A549 treated with Mapracorat at 1 μM for 4 hours (cell line): ENCODE data around the gene MAMDC4. TPM values are rescaled to one million over a fixed set of nuclear protein-coding genes. Genes with fewer than 3 reads are reported as not detected.

Experiments
- total RNA-seq: library from RNA; stranded (reverse); fragments of 200-300 nt; extraction: Qiagen RNA extraction; gene quantifications from 5 replicates; pipeline ENCODE4 v1.2.3, GENCODE V29; 2022

Gene MAMDC4
- total RNA-seq, result 1.6 to 5.3 TPM (median 3.7 TPM) in 5 replicates

GRCh38 chr9:136851941-136852663, at the start of gene MAMDC4:
TSS of gene MAMDC4 (plus strand) at chr9:136852346. CDS start at chr9:136852417, 71 bp downstream.

GRCh38 chr9:136807281-136808074, 44.7 kb upstream of the MAMDC4 start, which contains the start of gene RABL6:
TSS of gene RABL6 (plus strand) at chr9:136807948. CDS start at chr9:136808197, 249 bp downstream.

GRCh38 chr9:136842380-136842948, 9.7 kb upstream of the MAMDC4 start, which contains the start of gene AJM1:
TSS of gene AJM1 (plus strand) at chr9:136842478. CDS start at chr9:136844415, 1,937 bp downstream.

DNA sequence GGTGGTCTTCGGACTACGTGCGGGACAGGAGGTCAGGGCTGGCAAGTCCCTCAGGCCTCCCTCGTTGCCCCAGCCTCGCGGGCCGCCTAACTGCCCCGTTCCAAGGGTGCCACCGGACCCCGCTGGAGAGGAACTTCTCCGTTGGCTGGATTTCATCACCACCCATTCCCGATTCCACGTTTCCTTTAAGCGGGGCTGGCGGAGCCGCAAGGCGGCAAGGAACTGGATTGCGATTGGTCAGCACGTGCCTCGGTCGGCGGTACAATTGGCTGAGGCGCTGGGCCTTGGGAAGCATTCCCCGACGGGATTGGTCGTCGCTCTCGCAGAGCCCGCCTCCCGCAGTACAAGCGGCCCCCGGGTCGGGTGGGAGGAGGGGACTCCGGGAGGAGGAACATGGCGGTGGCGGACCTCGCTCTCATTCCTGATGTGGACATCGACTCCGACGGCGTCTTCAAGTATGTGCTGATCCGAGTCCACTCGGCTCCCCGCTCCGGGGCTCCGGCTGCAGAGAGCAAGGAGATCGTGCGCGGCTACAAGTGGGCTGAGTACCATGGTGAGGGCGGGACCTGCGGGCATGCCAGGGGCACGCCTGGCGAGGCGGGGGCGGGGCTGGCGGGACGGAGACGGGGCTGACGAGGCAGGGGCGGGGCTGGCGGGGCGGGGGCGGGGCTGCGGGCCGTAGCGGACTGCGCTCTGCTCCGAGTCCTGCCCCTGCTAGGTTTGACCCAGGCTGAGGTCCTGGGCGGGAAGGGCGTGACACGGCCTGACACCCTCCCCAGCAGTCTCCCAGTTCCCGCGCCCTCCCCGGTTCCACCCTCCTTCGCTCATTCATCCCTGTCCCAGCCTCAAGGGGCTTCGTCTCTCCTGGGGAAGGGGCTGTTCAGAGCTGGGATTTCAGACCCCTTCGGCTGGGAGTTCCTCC, 2.8 kb upstream of the MAMDC4 start, which contains the start of gene PHPT1:
TSS of gene PHPT1 (plus strand) at position 372 of the 922 bp plus-strand sequence. CDS start at position 394, 22 bp downstream.

DNA sequence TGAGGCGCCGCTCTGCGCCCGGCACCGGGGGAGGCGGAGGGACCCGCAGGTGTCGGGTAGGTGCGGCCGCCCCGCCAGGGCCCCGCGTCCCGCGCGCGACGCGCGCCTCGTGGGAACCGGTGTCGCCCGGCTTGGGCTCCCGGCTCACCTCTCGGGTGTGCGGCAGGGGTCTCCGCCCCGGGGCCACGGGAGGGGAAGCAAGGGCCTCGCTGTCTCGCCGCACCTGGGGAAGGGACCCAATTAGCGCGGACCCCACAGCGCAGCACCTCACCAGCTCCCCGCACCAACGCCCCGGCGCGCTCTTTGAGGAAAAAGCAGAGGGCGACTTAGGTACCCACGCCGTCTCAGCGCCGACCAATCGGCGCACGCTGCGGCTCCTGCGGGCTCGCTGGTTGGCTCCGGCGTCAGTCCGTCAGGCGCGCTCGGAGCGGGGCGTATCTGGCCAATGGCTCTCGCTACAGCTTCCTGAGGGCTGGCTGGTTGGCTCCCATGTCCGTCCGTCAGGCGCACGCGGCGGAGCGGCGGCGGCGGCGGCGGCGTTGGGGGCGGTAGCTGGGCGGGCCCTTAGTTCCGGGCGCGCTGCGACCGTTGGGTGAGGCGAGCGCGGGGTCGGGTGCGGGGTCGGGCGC, 33.9 kb downstream of the MAMDC4 start, which contains the start of gene TRAF2:
TSS of gene TRAF2 (plus strand) at position 567 of the 629 bp plus-strand sequence. CDS start 12,225 bp downstream, outside the sequence.

Other genes starting within 250 kb of the MAMDC4 start
- gene EGFL7, start 189.4 kb upstream of the MAMDC4 start, total RNA-seq, result 34.8 to 56.2 TPM (median 54.2 TPM) in 5 replicates
- 68.4 to 107 TPM (median 106 TPM) in 5 replicates for gene AGPAT2, start 164.9 kb upstream of the MAMDC4 start, total RNA-seq
- gene DIPK1B, start 139.8 kb upstream of the MAMDC4 start, total RNA-seq, result 5.8 to 9.8 TPM (median 8.7 TPM) in 5 replicates
- gene LCN10, start 109.4 kb upstream of the MAMDC4 start, total RNA-seq, result not detected in 5 replicates
- not detected in 5 replicates for gene LCN6, start 103.8 kb upstream of the MAMDC4 start, total RNA-seq
- gene LCN8, start 94.1 kb upstream of the MAMDC4 start, total RNA-seq, result not detected in 5 replicates
- not detected in 5 replicates for gene LCN15, start 87.8 kb upstream of the MAMDC4 start, total RNA-seq
- 58.1 to 77.3 TPM (median 76.6 TPM) in 5 replicates for gene TMEM141, start 61.0 kb upstream of the MAMDC4 start, total RNA-seq
- 0.16 to 0.58 TPM (median 0.23 TPM) in 5 replicates for gene CCDC183, start 56.0 kb upstream of the MAMDC4 start, total RNA-seq
- gene RABL6, start 44.4 kb upstream of the MAMDC4 start, total RNA-seq, result 59.0 to 84.9 TPM (median 81.6 TPM) in 5 replicates
- 3.3 to 4.7 TPM (median 4.6 TPM) in 5 replicates for gene AJM1, start 9.9 kb upstream of the MAMDC4 start, total RNA-seq
- 279 to 323 TPM (median 297 TPM) in 5 replicates for gene PHPT1, start 2.9 kb upstream of the MAMDC4 start, total RNA-seq
- 435 to 512 TPM (median 456 TPM) in 5 replicates for gene EDF1, start 14.0 kb downstream of the MAMDC4 start, total RNA-seq
- 38.3 to 63.1 TPM (median 52.9 TPM) in 5 replicates for gene TRAF2, start 34.2 kb downstream of the MAMDC4 start, total RNA-seq
- gene FBXW5, start 92.4 kb downstream of the MAMDC4 start, total RNA-seq, result 62.7 to 103 TPM (median 99.7 TPM) in 5 replicates
- 0.42 to 3.2 TPM (median 0.76 TPM) in 5 replicates for gene C8G, start 92.9 kb downstream of the MAMDC4 start, total RNA-seq
- gene LCN12, start 99.9 kb downstream of the MAMDC4 start, total RNA-seq, result 1.0 to 1.9 TPM (median 1.3 TPM) in 5 replicates
- 0.44 to 0.61 TPM (median 0.47 TPM) in 4 of 5 replicates, not detected in the other for gene PTGDS, start 125.2 kb downstream of the MAMDC4 start, total RNA-seq
- gene LCNL1, start 130.6 kb downstream of the MAMDC4 start, total RNA-seq, result 0.07 to 0.24 TPM (median 0.10 TPM) in 5 replicates
- 43.1 to 85.2 TPM (median 71.2 TPM) in 5 replicates for gene PAXX, start 140.1 kb downstream of the MAMDC4 start, total RNA-seq
- 2.4 to 5.5 TPM (median 4.9 TPM) in 5 replicates for gene CLIC3, start 144.2 kb downstream of the MAMDC4 start, total RNA-seq
- 19.0 to 29.4 TPM (median 26.7 TPM) in 5 replicates for gene ABCA2, start 175.9 kb downstream of the MAMDC4 start, total RNA-seq
- gene FUT7, start 179.7 kb downstream of the MAMDC4 start, total RNA-seq, result 0.05 to 0.07 TPM (median 0.06 TPM) in 4 of 5 replicates, not detected in the other
- 40.8 to 96.8 TPM (median 80.5 TPM) in 5 replicates for gene NPDC1, start 193.8 kb downstream of the MAMDC4 start, total RNA-seq
- gene ENTPD2, start 201.7 kb downstream of the MAMDC4 start, total RNA-seq, result 2.2 to 2.9 TPM (median 2.4 TPM) in 5 replicates
- 13.5 to 26.0 TPM (median 23.9 TPM) in 5 replicates for gene SAPCD2, start 218.2 kb downstream of the MAMDC4 start, total RNA-seq
- gene UAP1L1, start 225.2 kb downstream of the MAMDC4 start, total RNA-seq, result 9.3 to 16.6 TPM (median 12.2 TPM) in 5 replicates
- gene MAN1B1, start 234.6 kb downstream of the MAMDC4 start, total RNA-seq, result 40.2 to 53.2 TPM (median 51.7 TPM) in 5 replicates